AG09319 (cell line): ENCODE measurements around the gene POU2AF3.

Experiments used
- DNase-seq: peaks from one replicate; pipeline ENCODE4 v3.0.0-alpha.2; 2010; ENCODE audit warnings: low read depth; ENCODE audit errors: extremely low read depth
- TF ChIP-seq, protein P1 (sequence below): IDR thresholded peaks from 2 replicates; pipeline ENCODE4 v1.5.1; 2011; ENCODE audit warnings: low read depth, mild to moderate bottlenecking, inconsistent platforms, low read length, moderate library complexity

Gene POU2AF3

GRCh38 chr11:111320728-111321568 lies 22.6 kb downstream of the POU2AF3 start:
- no peak for DNase-seq
- TF ChIP-seq, protein P1, sequence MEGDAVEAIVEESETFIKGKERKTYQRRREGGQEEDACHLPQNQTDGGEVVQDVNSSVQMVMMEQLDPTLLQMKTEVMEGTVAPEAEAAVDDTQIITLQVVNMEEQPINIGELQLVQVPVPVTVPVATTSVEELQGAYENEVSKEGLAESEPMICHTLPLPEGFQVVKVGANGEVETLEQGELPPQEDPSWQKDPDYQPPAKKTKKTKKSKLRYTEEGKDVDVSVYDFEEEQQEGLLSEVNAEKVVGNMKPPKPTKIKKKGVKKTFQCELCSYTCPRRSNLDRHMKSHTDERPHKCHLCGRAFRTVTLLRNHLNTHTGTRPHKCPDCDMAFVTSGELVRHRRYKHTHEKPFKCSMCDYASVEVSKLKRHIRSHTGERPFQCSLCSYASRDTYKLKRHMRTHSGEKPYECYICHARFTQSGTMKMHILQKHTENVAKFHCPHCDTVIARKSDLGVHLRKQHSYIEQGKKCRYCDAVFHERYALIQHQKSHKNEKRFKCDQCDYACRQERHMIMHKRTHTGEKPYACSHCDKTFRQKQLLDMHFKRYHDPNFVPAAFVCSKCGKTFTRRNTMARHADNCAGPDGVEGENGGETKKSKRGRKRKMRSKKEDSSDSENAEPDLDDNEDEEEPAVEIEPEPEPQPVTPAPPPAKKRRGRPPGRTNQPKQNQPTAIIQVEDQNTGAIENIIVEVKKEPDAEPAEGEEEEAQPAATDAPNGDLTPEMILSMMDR, result no peak

DNA sequence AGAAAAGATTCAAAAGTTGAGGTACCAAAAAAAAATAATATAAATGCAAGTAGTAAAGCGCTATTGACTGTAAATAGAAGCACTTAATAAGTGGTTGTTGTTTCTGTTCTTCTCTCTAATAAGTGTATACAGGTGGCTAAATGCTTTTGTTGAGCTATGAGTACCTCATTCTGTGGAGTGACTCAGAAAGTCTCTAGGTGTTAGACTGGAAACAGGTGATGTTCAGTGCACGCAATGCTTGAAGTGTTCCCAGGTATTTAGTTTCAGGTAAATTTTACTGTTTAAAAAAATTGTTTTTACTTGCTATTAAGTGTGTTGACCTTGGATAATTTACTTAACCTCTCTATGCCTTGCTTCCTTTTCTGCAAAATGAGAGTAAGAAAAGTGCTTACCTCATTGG lies 24.2 kb downstream of the POU2AF3 start:
- TF ChIP-seq, protein P1, result no peak
- no peak for DNase-seq

- TF ChIP-seq, protein P1, result no peak
- peak; percentile 52 for DNase-seq
Measured at GRCh38 chr11:111324277-111324720, 26.0 kb downstream of the POU2AF3 start.

GRCh38 chr11:111325259-111325658 lies 26.9 kb downstream of the POU2AF3 start:
- DNase-seq, result no peak
- TF ChIP-seq, protein P1, result no peak

DNA sequence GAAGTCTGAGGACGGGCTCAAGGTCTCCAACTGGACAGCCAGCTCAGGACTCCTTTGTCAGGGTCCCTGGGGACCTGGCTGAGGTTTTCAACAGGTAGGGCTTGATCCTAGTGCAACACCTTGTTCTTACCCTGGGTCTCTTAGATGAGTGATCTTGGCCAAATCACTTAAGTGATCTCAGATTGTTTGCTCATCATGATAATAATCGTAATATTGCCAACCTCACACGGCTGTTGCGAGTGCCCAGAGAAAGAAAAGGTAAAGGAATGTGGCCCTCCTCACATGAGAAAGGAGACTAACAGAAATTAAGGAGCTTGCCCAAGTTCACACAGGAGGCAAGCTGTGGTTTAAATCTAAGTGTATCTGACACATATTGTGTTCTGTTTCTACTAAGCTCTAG lies 28.5 kb downstream of the POU2AF3 start:
- TF ChIP-seq, protein P1, result no peak
- no peak for DNase-seq

DNA sequence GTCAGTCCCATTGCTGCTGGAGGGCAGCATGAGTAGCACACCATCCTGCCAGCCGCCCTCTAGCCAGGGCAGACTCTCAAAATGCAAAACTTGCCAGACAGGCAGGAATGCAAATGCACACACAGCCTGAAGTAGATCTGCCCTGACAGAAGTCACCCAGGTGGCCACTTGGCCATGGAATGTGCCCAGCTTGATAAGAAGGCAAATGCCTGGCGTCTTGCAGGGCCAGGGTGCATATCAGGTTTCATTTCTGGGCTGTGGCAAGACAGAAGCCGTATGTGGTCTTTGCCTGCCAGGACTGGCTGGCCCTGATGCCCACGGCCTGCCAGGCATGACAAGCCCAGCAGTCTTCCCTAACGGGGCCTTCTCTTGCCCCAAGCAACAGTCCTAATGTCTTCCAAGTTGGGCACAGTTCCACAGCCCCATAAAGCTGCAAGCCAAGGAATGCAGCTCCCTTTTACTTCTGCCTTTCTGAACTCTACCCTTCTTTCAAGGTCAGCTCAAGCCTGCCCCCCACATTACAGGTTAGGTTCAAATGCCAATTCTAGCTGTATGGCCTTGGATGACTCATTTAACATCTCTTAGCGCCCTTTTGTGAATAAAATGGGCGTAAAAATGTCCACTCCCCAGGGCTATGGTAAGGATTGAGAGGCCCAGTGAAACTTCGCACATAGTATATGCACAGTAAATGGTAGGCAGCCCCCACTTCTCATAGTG lies 29.7 kb downstream of the POU2AF3 start:
- TF ChIP-seq, protein P1, result no peak
- DNase-seq, result no peak
